OCI-LY7 (cell line): Measurements from ENCODE around the gene AGK. TPM values are rescaled to one million over a fixed set of nuclear protein-coding genes. Genes with fewer than 3 reads are reported as not detected.
"Not testable (repeated sequence)": the region's sequence is repeated elsewhere in the genome, so short reads cannot be mapped to it uniquely, and the experiment has no call there.

Source experiments
- BruUV-seq: library from RNA; stranded (reverse); fragments of 400-500 nt; replicated peaks from 2 replicates; lab custom pipeline; 2021; lab: Mats Ljungman, UMichigan
- CTCF ChIA-PET: fragments of 300-600 bp; sonication (Branson Sonifier 250); formaldehyde crosslinking; loops from one replicate; lab custom pipeline; 2022; ENCODE audit warnings: antibody characterized with exemption; ENCODE audit not compliant: unreplicated experiment; lab: Charles Lee
- POLR2A ChIA-PET: fragments of 300-600 bp; sonication (Branson Sonifier 250); formaldehyde crosslinking; loops from one replicate; lab custom pipeline; 2022; ENCODE audit warnings: antibody characterized with exemption; lab: Charles Lee
- DNase-seq: peaks from one replicate; pipeline ENCODE4 v3.0.0-alpha.2; 2015; ENCODE audit warnings: low spot score
- H2AFZ ChIP-seq: fragments of 200-600 bp; sonication (generic), shearing (Covaris generic); 2 replicates; pipeline ENCODE4 v1.6.1; 2014; ENCODE audit warnings: mild to moderate bottlenecking, antibody characterized with exemption, low read length, moderate library complexity
- H3K27ac ChIP-seq: fragments of 200-600 bp; sonication (generic); 2 replicates; pipeline ENCODE4 v1.5.1; 2014; ENCODE audit warnings: mixed run types, low read depth, mild to moderate bottlenecking, moderate library complexity, low read length, inconsistent platforms; ENCODE audit not compliant: poor library complexity, severe bottlenecking
- H3K36me3 ChIP-seq: fragments of 200-600 bp; sonication (generic); 2 replicates; pipeline ENCODE4 v1.6.1; 2014; ENCODE audit warnings: mild to moderate bottlenecking, antibody characterized with exemption, low read length, moderate library complexity, mixed read lengths; ENCODE audit not compliant: insufficient read depth
- H3K4me1 ChIP-seq: fragments of 200-600 bp; sonication (generic); 2 replicates; pipeline ENCODE4 v1.5.1; 2014; ENCODE audit warnings: mild to moderate bottlenecking, low read length; ENCODE audit not compliant: insufficient read depth, poor library complexity, severe bottlenecking
- H3K4me2 ChIP-seq: fragments of 200-600 bp; sonication (generic); 2 replicates; pipeline ENCODE4 v1.6.1; 2014; ENCODE audit warnings: mild to moderate bottlenecking, low read length
- H3K4me3 ChIP-seq: fragments of 200-600 bp; sonication (generic); 2 replicates; pipeline ENCODE4 v1.5.1; 2014; ENCODE audit warnings: mild to moderate bottlenecking, low read depth, low read length; ENCODE audit not compliant: poor library complexity, severe bottlenecking
- H3K79me2 ChIP-seq: fragments of 200-600 bp; sonication (generic); 2 replicates; pipeline ENCODE4 v1.6.1; 2016; ENCODE audit warnings: low read depth, mild to moderate bottlenecking, low read length, moderate library complexity, mixed read lengths; ENCODE audit not compliant: insufficient read depth
- H3K9me2 ChIP-seq: fragments of 200-600 bp; sonication (generic); 2 replicates; pipeline ENCODE4 v1.6.1; 2016; ENCODE audit warnings: mild to moderate bottlenecking, low read length, mixed read lengths; ENCODE audit not compliant: insufficient read depth
- H3K9me3 ChIP-seq: fragments of 200-600 bp; sonication (generic); 2 replicates; pipeline ENCODE4 v1.6.1; 2014; ENCODE audit warnings: mild to moderate bottlenecking, mixed run types, low read length, mixed read lengths
- H4K20me1 ChIP-seq: fragments of 200-600 bp; sonication (generic); 2 replicates; pipeline ENCODE4 v1.6.1; 2014; ENCODE audit warnings: mild to moderate bottlenecking, antibody characterized with exemption, low read length, moderate library complexity, mixed read lengths; ENCODE audit not compliant: insufficient read depth
- EZH2phosphoT487 ChIP-seq: fragments of 200-600 bp; sonication (generic); IDR thresholded peaks from 2 replicates; pipeline ENCODE4 v1.6.1; 2018; ENCODE audit warnings: low read depth, borderline replicate concordance, mild to moderate bottlenecking, mixed run types, antibody characterized with exemption, low read length, moderate library complexity, mixed read lengths
- intact Hi-C: fragments of 100-400 bp; cut with micrococcal nuclease; formaldehyde crosslinking; loops from one replicate; pipeline ENCODE4 v1.10.0; 2022; ENCODE audit not compliant: unreplicated experiment
- total RNA-seq, 2 experiments: library from RNA; depleted of rRNA in 1 of 2; stranded (reverse); fragments of >200 nt in 1 of 2; shearing (Covaris generic) in 1 of 2; gene quantifications; 2 replicates each; pipeline ENCODE4 v1.2.3, GENCODE V29; 2014 to 2022
- TF ChIP-seq, protein P1 (sequence below): fragments of 200-600 bp; sonication (generic); conservative IDR thresholded peaks from 2 replicates; pipeline ENCODE4 v1.5.1; 2014; ENCODE audit warnings: mild to moderate bottlenecking, antibody characterized with exemption, low read length, moderate library complexity, mixed read lengths

Gene AGK
- total RNA-seq, 2 experiments from 2014 or later: 31.2 to 33.6 TPM

DNA sequence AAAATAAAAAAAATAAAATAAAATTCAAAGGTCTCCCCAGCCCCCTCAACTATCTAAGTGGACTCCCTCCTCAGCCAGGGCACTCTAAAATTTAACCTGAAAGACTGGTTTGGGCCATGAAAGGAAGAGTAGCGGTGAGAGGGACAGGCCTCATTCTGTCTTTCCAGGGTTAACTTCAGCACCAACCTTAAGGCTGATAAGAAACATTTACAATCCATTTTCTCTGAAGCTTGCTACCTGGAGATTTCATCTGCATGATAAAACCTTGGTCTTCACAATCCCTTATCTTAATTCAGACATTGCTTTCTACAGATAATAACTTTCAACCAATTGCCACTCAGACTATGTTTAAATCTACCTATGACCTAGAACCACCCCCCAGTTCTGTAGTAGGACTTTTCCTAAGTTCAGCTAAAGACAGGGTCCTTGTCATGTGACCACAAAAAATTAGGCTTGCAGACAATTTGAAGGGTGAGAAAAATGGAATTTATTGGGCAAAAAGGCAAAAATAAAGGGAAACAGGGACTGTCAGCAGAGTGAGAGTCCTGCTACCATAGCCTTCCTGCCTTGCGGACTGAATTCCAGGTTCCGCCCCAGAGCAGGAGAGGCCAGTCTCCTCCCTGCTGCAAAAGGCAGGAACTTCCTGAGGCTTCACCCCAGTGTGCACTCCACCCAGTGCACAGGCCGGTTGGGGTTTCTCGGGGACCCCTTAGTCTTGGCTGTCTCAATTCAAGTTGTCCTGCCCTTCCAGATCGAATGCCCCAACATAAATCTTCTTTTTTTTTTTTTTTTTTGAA, 26.0 kb downstream of the AGK start:
- CTCF ChIA-PET: no interaction called here
- Histone ChIP-seq H3K4me3 (no peak overlapping the region), H3K79me2 (no peaks in the 10 kb centered on the region)

DNA sequence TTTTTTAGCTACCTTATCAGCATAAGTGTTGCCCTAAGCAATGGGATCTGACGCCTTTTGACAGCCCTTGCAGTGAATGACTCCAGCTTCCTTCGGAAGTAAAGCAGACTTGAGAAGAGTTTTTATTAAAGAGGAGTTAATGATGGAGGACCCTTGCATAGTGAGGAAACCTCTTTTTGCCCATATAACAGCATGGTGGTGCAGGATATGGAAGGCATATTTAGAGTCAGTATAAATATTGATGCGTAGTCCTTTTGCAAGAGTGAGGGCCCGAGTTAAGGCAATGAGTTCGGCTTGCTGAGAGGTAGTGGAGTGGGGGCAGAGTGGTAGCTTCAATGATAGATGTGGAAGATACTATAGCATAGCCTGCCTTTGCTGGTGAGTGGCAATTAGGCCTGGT, 28.7 kb downstream of the AGK start:
- DNase-seq, H3K4me2 ChIP-seq, intact Hi-C loops, H2AFZ ChIP-seq, CTCF ChIA-PET, H3K79me2 ChIP-seq, H3K4me3 ChIP-seq, H3K4me1 ChIP-seq, POLR2A ChIA-PET, H3K27ac ChIP-seq, BruUV-seq, H4K20me1 ChIP-seq, H3K9me2 ChIP-seq: not testable (repeated sequence)
- peaks cover 28% of the 10 kb centered on the region for H3K36me3 ChIP-seq
- peaks cover 11% of the 10 kb centered on the region; the same call in 1 of the 2 replicates for H3K9me3 ChIP-seq

More for the DNA sequence above, 26.0 kb downstream of the AGK start:
- no peak for DNase-seq
- BruUV-seq: no TSS peak
- H3K4me2 ChIP-seq: no peak overlapping the region
- intact Hi-C loops: no loop called here
- H3K9me3 ChIP-seq: peaks cover 13% of the 10 kb centered on the region; the same call in 1 of the 2 replicates
- TF ChIP-seq, protein P1, sequence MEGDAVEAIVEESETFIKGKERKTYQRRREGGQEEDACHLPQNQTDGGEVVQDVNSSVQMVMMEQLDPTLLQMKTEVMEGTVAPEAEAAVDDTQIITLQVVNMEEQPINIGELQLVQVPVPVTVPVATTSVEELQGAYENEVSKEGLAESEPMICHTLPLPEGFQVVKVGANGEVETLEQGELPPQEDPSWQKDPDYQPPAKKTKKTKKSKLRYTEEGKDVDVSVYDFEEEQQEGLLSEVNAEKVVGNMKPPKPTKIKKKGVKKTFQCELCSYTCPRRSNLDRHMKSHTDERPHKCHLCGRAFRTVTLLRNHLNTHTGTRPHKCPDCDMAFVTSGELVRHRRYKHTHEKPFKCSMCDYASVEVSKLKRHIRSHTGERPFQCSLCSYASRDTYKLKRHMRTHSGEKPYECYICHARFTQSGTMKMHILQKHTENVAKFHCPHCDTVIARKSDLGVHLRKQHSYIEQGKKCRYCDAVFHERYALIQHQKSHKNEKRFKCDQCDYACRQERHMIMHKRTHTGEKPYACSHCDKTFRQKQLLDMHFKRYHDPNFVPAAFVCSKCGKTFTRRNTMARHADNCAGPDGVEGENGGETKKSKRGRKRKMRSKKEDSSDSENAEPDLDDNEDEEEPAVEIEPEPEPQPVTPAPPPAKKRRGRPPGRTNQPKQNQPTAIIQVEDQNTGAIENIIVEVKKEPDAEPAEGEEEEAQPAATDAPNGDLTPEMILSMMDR: no peak
- no peaks in the 10 kb centered on the region for H3K9me2 ChIP-seq
- H3K4me1 ChIP-seq: no peaks in the 10 kb centered on the region
- POLR2A ChIA-PET: no interaction called here
- H3K27ac ChIP-seq: no peak overlapping the region
- H3K36me3 ChIP-seq: peaks cover 46% of the 10 kb centered on the region
- H4K20me1 ChIP-seq: no peaks in the 10 kb centered on the region
- no peak overlapping the region for H2AFZ ChIP-seq

DNA sequence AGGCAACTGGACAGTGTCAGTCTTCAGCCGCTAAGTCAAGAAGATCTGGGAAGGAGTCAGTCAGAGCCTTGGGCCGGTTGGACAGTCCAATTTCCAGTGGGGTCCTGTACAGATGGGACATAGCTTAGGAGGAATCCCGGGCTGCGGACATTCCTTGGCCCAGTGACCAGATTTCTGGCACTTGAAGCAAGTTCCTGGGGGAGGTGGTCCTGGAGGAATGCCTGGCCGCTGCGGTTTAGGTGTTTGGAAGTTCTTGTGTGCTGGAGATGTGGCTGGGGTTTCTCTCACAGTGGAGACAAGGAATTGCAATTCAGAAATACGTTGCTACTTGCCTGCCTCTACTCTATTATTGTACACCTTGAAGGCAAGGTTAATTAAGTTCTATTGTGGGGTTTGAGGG, 30.9 kb downstream of the AGK start:
- H3K36me3 ChIP-seq: peaks cover 11% of the 10 kb centered on the region
- H3K27ac ChIP-seq, H3K9me3 ChIP-seq, BruUV-seq, H3K4me2 ChIP-seq, H3K9me2 ChIP-seq, H4K20me1 ChIP-seq, CTCF ChIA-PET, POLR2A ChIA-PET, H3K79me2 ChIP-seq, H2AFZ ChIP-seq, H3K4me3 ChIP-seq, intact Hi-C loops, DNase-seq, H3K4me1 ChIP-seq: not testable (repeated sequence)

DNA sequence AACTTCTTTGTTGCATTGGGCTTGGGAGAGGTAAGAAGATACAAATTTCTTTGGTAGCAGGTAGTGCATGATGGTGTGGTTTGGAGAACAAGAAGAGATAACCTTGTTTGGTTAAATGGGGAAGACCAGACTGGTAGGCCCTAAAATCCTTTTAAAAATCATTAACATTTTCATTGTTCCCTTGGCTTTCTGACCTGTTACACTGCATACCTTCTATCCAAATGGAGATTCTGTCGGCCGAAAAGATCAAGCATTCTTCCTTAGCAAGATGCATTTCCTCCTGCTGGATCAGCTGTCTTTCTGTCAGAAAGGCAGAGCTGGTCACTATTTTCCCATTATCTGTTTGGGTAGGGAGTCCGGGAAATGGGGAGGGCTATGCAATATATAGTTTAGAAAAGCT, 33.7 kb downstream of the AGK start:
- Histone ChIP-seq H3K27ac (no peak overlapping the region), H3K4me2 (no peak overlapping the region), H4K20me1 (no peaks in the 10 kb centered on the region), H3K9me3 (no peaks in the 10 kb centered on the region), H2AFZ (no peak overlapping the region), H3K4me1 (no peaks in the 10 kb centered on the region), H3K4me3 (no peak overlapping the region), H3K9me2 (no peaks in the 10 kb centered on the region), H3K79me2 (no peaks in the 10 kb centered on the region), H3K36me3 (peaks cover 6% of the 10 kb centered on the region; the same call in 1 of the 2 replicates)
- intact Hi-C loops: no loop called here
- POLR2A ChIA-PET: interaction anchor here (0.8 to 0.9 kb wide), 2 partner anchors 10 kb away, joined by 3 to 4 read pairs; no protein-coding TSS in a partner anchor
- DNase-seq: no peak
- CTCF ChIA-PET: no interaction called here
- BruUV-seq: no TSS peak
- TF ChIP-seq EZH2phosphoT487: no peak
